ENCODE measurements around the gene PPP1R16B. TPM values are rescaled to one million over a fixed set of nuclear protein-coding genes. Genes with fewer than 3 reads are reported as not detected.

Gene PPP1R16B
- total RNA-seq, 1 donor = 0.09 TPM

GRCh38 chr20:38804221-38804620 lies 1.3 kb upstream of the PPP1R16B start:
- TF ChIP-seq, protein P1, sequence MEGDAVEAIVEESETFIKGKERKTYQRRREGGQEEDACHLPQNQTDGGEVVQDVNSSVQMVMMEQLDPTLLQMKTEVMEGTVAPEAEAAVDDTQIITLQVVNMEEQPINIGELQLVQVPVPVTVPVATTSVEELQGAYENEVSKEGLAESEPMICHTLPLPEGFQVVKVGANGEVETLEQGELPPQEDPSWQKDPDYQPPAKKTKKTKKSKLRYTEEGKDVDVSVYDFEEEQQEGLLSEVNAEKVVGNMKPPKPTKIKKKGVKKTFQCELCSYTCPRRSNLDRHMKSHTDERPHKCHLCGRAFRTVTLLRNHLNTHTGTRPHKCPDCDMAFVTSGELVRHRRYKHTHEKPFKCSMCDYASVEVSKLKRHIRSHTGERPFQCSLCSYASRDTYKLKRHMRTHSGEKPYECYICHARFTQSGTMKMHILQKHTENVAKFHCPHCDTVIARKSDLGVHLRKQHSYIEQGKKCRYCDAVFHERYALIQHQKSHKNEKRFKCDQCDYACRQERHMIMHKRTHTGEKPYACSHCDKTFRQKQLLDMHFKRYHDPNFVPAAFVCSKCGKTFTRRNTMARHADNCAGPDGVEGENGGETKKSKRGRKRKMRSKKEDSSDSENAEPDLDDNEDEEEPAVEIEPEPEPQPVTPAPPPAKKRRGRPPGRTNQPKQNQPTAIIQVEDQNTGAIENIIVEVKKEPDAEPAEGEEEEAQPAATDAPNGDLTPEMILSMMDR (IDR thresholded peaks at IDR 0.05; ENCODE audit: insufficient read depth, low read length) = no peak
- H3K4me3 ChIP-seq (ENCODE audit: low read depth, low read length) = no peak overlapping the region
- DNase-seq (ENCODE audit: low read depth) = no peak

GRCh38 chr20:38804682-38805501 lies 605 bp upstream of the PPP1R16B start:
- TF ChIP-seq, protein P1 (IDR thresholded peaks at IDR 0.05; ENCODE audit: insufficient read depth, low read length) = no peak
- no peak for DNase-seq (ENCODE audit: low read depth)
- H3K4me3 ChIP-seq (ENCODE audit: low read depth, low read length) = no peak overlapping the region

DNA sequence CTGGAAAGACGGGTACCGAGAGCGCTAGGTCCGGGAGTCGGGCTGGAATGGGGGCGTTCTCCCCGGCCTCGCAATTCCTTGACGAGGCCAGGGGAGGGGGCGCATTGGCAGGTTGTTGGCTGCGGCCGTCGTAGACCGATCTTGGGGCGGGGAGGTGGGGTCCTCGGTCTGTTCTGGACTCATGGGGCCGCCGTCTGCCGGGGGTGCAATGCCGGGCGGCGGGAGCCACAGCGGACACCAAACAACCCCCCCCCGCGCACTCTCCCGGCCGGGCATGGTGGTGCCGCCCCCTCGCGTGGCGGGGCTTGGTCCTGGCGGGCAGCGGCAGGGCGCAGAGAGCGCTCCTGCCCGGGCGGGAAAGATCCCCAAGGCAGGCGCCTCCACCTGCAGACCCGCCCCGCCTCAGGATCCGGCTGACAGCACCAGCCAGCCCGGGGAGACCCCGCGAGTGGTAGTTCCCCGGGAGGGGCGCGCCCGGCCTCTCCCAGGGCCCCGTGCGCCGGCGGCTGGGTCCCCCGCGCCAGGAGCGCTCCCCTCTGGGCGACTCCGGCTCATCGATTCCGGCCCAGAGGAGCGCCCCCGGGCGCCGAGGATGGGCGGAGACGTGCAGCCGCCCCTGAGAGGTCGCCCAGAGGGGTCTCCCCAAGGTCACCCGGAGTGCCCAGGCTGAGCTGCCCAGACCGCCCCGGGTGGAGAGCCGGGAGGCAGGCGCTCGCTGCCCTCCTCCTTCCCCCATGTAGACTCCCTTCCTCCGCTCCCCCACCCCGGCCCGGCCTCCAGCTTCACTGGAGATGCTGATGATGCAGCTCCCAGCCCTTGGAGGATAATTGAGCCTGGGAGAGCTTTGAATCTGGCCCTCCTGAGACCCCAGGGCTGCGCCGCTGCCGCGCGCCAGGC lies 709 bp downstream of the PPP1R16B start:
- peak overlapping the region; percentile 33 for H3K4me3 ChIP-seq (ENCODE audit: low read depth, low read length)
- DNase-seq (ENCODE audit: low read depth) = no peak
- TF ChIP-seq, protein P1 (IDR thresholded peaks at IDR 0.05; ENCODE audit: insufficient read depth, low read length) = no peak

DNA sequence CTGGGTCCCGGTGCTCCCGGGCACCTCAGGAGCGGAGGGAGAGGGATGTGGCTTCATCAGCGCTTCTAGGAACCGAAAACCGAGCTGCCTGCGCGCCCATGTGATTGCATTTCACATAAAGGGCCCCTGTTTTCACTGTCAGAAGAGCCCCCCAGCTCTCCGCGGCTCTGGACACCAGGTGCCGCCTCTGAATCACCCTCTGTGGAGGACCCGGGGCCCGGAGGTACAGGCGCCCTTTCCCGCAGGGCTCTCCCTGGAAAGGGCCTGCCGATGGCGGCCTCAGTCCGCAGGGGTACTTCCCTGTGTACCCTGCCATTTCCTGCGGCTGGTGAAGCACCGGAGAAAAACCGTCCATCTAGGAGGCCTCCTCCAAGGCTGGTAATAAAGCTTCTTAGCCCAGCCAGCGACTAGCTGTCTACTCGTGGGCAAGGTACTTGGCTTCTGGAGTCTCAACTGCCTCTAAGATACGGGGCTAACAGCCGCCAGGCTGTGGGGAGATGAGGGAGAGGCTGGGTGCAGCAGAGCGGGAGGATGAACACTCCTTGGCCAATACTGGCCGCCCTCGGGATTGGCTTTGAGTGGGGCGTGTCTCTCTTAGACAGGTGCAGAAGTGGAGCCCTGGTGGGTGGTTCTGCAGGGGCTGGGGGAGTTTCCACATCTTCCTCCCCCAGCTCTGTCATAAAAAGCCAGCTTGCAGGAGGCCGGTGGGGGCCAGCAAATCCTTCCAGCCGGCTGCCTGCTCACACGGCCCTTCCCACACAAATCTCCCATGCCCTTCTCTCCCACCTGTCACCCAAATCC lies 1.6 kb downstream of the PPP1R16B start:
- no peak overlapping the region for H3K4me3 ChIP-seq (ENCODE audit: low read depth, low read length)
- no peak for DNase-seq (ENCODE audit: low read depth)
- TF ChIP-seq, protein P1 (IDR thresholded peaks at IDR 0.05; ENCODE audit: insufficient read depth, low read length) = no peak

- no peak overlapping the region for H3K4me3 ChIP-seq (ENCODE audit: low read depth, low read length)
- TF ChIP-seq, protein P1 (IDR thresholded peaks at IDR 0.05; ENCODE audit: insufficient read depth, low read length) = no peak
- DNase-seq (ENCODE audit: low read depth) = no peak
Measured at GRCh38 chr20:38809942-38810341, 4.4 kb downstream of the PPP1R16B start.

DNA sequence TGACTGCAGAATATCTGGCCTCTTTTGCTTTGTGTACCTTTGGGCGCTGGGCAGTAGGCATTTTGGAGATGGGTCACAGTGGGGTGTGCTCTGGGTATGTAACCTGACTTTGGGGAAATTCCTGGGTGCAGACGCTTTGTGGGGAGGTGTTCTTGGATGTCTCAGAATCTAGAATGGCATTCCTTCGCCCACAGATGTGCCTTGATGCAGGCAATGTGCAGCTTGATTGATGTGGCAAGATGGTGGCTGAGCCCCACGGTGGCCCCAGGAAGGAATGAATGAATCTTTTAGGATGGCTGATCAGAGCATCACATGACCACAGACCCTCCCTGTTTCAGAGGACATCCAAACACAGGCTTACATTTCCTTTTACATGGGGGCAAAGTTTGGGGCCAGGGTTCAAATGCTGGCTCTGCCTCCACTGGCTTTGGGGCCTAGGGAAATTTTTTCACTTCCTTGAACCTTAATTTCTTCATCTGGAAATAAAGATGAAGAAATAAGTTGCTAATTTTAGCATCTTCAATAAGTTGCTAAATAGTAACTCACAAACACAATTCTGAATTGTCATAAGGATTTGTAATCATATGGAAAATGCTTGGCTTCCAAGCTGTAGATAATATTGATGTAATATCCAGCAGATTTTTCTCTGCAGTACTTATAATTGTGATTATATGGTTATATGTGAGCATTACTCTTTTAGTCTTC lies 5.6 kb downstream of the PPP1R16B start:
- TF ChIP-seq, protein P1 (IDR thresholded peaks at IDR 0.05; ENCODE audit: insufficient read depth, low read length) = no peak
- DNase-seq (ENCODE audit: low read depth) = no peak
- no peak overlapping the region for H3K4me3 ChIP-seq (ENCODE audit: low read depth, low read length)

Measured in fibroblast of the aortic adventitia (primary cell).